HG02642 (cell line): ENCODE measurements around the gene CHCHD3.

Experiments
- ATAC-seq: cut with Tn5 transposase; IDR thresholded peaks from one replicate; pipeline ENCODE4 v1.9.1; 2021; ENCODE audit warnings: mild to moderate bottlenecking; ENCODE audit not compliant: unreplicated experiment, poor library complexity

The CHCHD3 gene

GRCh38 chr7:132842478-132842877 is 239.4 kb downstream of the CHCHD3 start:
- no peak for ATAC-seq

DNA sequence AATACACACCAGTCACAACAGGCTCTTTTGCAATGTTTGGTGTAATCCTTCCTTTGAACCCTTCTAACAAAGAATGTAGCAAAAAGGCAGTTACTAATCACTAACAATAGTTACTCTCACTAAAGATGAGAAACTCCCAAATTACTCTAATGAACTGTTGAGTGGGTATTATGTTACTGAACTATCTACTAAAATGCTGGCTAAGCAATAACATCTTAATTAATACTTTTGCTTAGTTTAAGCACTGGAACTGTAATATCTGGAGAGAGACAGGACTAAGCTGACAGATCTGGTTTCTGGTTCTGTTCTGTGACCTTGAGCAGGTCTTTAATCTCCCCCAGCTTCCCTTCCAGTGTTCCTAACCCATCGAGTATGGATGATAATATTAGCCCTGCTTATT is 241.7 kb downstream of the CHCHD3 start:
- no peak for ATAC-seq

DNA sequence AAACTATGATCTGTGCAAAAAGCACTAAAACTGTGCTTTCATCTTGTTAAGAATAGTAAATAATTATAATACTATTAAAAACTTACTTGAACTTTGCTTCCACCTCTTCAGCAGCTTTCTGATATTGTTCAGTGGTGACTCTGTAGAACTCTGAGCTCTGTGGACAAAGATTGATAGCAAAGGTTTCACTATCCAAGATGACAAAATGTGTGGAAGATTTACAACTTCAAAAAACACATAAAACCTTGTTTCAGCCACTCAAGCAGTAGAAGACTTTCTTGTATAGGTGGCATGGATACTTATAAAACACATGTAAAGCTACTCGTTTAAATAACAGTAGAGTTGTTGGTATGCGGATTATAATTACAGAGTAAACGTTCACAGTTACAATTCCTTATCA is 243.6 kb downstream of the CHCHD3 start:
- ATAC-seq = no peak

DNA sequence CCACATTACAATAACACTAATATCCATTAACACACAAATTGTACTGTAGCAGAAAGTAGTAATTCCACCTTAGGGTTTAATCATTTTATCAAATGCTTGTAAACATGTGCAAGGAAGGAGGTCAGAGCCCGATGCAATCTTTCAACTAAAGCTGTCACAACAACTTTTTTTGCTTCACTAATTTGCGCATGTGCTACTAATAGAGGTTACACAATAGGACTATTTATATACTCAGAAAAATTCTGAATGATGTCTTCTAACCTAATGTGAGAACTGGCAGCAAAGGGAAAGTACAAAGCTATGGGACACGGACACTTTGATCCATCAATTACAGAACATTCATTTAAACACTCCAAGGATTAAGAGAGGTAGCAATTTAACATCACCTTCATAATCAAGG is 244.4 kb downstream of the CHCHD3 start:
- no peak for ATAC-seq

GRCh38 chr7:132836746-132837145 is 245.1 kb downstream of the CHCHD3 start:
- no peak for ATAC-seq

GRCh38 chr7:132830941-132831340 is 250.9 kb downstream of the CHCHD3 start:
- no peak for ATAC-seq

DNA sequence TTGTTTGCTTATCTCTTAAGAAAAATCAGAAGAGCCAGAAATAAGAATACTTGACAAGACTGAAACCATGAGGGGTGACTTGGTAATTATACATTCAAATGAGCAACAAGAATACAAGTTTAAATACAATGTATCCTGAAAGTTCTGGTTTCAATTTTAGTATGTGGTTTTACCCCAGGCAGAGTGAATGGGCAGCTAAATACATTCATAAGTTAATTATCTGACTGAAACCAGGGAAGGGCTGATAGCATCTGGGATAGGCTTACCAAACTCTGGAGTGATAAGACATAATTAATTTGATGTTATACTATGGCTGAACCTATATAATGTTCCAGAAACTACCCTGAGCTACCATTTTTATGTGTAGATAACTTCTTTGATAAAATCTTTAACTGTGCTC is 253.4 kb downstream of the CHCHD3 start:
- no peak for ATAC-seq

DNA sequence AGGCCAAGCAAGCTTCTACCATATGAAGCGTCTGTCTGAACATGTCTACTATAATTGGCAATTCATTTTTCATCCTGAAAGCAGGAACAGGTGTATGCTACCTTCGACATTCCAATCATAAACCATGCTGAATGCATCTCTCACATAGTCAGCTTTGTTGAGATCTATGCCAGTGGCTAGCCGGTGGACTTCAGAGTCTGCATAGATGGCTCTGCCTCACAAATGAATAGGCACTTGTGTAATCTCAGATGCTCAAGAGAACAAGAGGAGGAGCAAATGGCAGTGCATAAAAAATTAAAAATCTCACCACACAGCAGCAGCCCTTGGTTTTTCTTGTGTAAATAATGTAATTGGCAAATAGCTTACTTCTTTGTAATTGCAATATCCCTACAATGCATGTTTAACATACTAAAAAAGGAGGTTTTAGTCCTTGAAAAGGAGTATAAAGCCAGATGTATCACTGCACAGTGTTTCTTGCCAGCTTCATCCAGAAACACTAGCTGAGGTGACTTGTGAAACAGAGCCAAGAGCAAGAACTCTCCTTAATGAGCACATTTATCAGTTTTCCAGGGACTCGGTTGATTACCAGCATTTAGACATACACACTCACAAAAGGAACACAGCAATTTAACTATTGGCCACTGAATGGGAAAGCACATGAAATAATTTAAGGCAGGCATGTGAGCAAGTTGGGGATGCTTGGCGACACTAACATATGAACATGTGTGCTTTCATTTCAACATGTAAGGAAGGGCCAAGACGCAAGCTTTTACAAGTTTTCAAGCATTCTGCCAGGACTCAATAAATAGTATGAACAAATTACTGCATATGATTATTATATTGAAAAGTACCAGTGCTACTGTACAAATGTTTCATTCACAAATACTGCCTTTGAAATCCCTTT is 255.7 kb downstream of the CHCHD3 start:
- no peak for ATAC-seq

GRCh38 chr7:132825222-132825621 is 256.7 kb downstream of the CHCHD3 start:
- ATAC-seq = no peak

- ATAC-seq = no peak
These were observed 262.2 kb downstream of the CHCHD3 start for GRCh38 chr7:132819648-132820047.

DNA sequence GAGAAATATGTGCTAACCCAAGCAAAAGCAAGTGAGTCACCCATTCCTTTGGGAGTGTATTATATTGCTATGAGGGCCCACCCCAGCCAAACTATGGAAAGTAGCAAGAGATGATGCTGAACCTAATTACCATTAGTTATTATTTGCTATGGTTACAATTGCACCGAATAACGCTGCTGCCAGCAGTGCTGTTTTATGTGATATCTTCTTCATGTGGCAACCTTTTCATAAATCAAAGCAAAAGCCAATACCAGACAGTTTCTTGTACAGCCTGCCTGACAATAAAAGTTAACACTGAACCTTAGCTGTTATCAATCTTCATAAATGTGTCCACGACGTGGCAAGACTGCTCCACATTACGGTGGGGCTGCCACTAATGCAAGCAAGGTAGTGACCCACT is 263.9 kb downstream of the CHCHD3 start:
- ATAC-seq = no peak

GRCh38 chr7:132815696-132816311 is 266.1 kb downstream of the CHCHD3 start:
- ATAC-seq = no peak

GRCh38 chr7:132815130-132815529 is 266.8 kb downstream of the CHCHD3 start:
- no peak for ATAC-seq

- no peak for ATAC-seq
These were observed 271.3 kb downstream of the CHCHD3 start for GRCh38 chr7:132810561-132810960.

GRCh38 chr7:132806834-132807233 is 275.1 kb downstream of the CHCHD3 start:
- ATAC-seq = no peak

DNA sequence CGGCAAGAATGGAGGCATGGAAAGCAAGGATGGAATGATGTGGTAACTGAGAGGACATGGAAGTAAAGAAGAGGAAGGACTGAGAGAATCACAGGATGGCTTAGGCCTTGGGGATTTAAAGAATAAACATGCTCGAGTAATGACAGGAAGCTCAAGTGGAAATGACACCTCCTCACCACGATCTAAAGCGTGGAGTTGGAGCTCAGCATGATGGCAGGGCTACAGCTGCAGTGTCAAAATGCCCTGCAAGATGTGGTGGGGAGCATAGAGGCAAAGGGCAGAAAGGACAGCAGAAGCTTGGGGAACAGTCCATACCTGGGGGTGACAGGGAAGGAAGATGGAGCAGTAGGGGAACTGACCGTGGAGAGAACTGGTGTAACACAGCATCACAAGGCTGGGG is 276.1 kb downstream of the CHCHD3 start:
- no peak for ATAC-seq

DNA sequence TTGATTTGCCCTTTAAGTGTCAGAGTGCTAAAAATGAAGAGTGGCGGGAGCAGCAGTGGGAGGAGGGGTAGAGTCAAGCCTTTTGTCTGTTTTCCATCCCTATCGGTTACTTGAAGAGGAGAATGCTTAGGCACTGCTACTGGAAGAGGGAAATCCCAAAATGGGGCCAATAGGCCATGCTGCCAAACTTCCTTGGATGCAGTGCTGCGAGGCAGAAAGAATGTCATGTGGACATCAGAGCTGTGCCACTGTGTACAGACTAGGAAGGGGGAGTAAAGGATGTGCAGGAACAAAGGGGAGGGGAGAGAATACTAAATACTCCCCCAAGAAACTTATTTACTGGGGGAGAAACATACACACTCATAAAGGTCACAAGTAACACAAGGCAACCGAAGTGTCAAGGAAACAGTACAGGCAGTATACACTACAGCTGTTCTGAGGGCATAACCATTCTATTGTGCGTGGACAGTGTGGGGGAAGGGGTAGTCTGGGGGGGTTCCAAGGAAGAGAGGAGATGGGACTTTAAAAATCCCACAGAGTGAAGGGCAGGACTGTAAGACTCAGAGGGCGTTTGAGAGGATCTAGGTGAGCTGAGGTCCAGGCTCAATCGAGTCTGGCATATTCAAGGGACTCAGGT is 276.9 kb downstream of the CHCHD3 start:
- no peak for ATAC-seq

DNA sequence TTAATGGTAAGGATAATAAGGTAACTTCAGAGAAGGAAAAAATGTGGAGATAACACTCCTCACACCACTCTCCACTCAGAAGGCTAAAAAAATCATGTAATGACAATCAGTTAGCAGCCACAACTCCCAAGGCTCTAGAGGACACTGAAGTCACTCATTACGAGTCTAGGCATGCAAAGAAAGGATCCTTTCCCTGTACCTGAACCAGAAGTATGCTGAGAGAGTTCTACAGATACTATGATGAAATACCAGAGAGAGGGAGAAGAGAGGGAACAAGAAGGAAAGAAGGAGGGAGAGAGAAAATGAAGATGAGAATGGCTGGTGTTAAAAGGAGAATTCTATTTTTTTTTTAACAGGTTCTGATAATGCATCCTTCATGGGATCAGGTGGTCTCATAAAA is 281.4 kb downstream of the CHCHD3 start:
- ATAC-seq = no peak

- ATAC-seq = no peak
These were observed 282.8 kb downstream of the CHCHD3 start for GRCh38 chr7:132799081-132799413.

- no peak for ATAC-seq
These were observed 284.7 kb downstream of the CHCHD3 start for GRCh38 chr7:132797152-132797551.

GRCh38 chr7:132793474-132793873 is 288.4 kb downstream of the CHCHD3 start:
- no peak for ATAC-seq
